Naive thymus-derived CD8-positive, alpha-beta T cell (primary cell): ENCODE results near the gene NUB1. TPM values are rescaled to one million over a fixed set of nuclear protein-coding genes. Genes with fewer than 3 reads are reported as not detected.

Experiments
- ATAC-seq, 2 donors: fragments of 150-1000 bp; cut with Tn5 transposase in 1 of 2; sonication (Bioruptor Pico), chemical (Tn5 transposase) in 1 of 2; 1 replicate in 1 of 2; 2 replicates in 1 of 2; pipeline ENCODE4 v1.10.0; 2021; ENCODE audit warnings: mild to moderate bottlenecking in 2 of 2, moderate library complexity in 2 of 2
- POLR2A ChIA-PET: fragments of 350-600 bp; sonication (Branson Sonifier 250); formaldehyde crosslinking; loops from one replicate; lab custom pipeline; 2021; ENCODE audit warnings: antibody characterized with exemption; lab: Charles Lee
- DNase-seq, 10 donors: peaks; one replicate each; pipeline versions ENCODE4 v3.0.0 to v3.0.0-alpha.2; 2020 to 2022
- H3K27ac Mint-ChIP-seq, 10 donors: one replicate each; pipeline ENCODE4 v1.8.0; 2020 to 2022; ENCODE audit warnings: mild to moderate bottlenecking in 10 of 10, mixed read lengths in 10 of 10, moderate library complexity in 4 of 10, inconsistent platforms in 1 of 10
- H3K27me3 Mint-ChIP-seq, 5 donors: one replicate each; pipeline ENCODE4 v1.8.0; 2021 to 2022; ENCODE audit warnings: mixed read lengths in 5 of 5
- H3K36me3 Mint-ChIP-seq, 3 donors: one replicate each; pipeline ENCODE4 v1.8.0; 2020 to 2022; ENCODE audit warnings: mixed read lengths in 3 of 3, mild to moderate bottlenecking in 2 of 3, inconsistent platforms in 1 of 3
- H3K4me1 Mint-ChIP-seq, 4 donors: one replicate each; pipeline ENCODE4 v1.8.0; 2021 to 2022; ENCODE audit warnings: mixed read lengths in 4 of 4
- H3K4me3 Mint-ChIP-seq, 10 donors: one replicate each; pipeline ENCODE4 v1.8.0; 2020 to 2022; ENCODE audit warnings: mild to moderate bottlenecking in 10 of 10, mixed read lengths in 10 of 10, moderate library complexity in 6 of 10, inconsistent platforms in 1 of 10
- H3K9me3 Mint-ChIP-seq, 9 donors: one replicate each; pipeline ENCODE4 v1.8.0; 2020 to 2022; ENCODE audit warnings: mixed read lengths in 9 of 9, mild to moderate bottlenecking in 3 of 9, inconsistent platforms in 1 of 9, moderate library complexity in 1 of 9
- polyA plus RNA-seq, 3 donors: library from polyadenylated mRNA; unstranded; fragments of 300-500 nt; fragmentation: Illumina TruSeq; gene quantifications; one replicate each; pipeline ENCODE4 v1.2.3, GENCODE V29; 2021
- total RNA-seq, 8 experiments: library from RNA in 2 of 8; stranded (reverse) in 2 of 8; gene quantifications; one replicate each; pipeline ENCODE4 v1.2.3 and lab custom pipeline; 2021 to 2026

NUB1 gene
- total and polyA plus RNA-seq, 5 experiments from 2014 or later: 66.1 to 109 (median 70.7) TPM

DNA sequence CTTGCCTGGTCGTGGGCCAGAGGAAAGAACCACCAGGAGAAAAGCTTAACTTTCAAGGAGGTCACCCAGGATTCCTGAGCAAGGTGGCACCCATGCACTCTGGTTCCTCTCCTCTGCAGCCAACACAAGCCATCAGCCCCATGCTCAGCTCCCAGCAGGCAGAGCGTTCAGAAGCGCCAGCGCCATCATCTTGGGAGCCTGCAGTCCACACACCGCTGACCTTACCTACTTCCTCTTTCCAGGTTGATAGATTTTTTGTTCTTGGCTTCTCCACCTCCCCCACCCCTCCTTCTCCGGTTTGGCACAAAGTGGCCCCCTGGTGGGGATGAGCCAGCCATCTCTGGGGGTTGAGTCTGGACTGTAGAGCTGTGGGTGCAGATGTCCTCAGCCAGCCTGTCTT, 69.9 kb downstream of the NUB1 start:
- POLR2A ChIA-PET: interaction anchor here (1.2 to 2.5 kb wide), 3 partner anchors 12 to 32 kb away, joined by 3 to 11 read pairs (median 3); partner anchors contain the start of gene CRYGN

DNA sequence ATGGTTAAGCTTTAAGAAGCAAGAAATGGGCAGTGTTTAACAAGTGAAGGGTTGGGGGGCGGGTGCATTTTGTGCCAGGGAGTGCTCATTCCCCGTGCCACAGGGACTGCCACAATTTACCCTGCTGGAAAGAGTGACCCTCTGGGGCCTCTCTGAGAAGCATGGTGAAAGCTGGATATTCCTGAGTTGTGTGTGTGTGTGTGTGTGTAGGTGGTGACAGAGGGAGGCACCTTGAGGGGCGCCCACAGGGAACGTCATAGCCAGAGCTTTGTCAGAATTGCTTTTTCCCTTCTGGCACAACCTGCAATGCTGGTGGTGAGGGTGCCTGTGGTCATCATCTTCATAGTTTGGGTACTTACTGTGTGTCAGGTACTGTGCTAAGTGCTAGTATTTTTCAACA, 70.7 kb downstream of the NUB1 start:
- POLR2A ChIA-PET: interaction anchor here (1.5 kb wide), 1 partner anchor 28 kb away, joined by 3 read pairs; the partner anchor contains the start of gene CRYGN
- H3K4me1 Mint-ChIP-seq: peaks cover 9 to 31% (median 22%) of the 10 kb centered on the region in 4 donors
- DNase-seq (no peak), ATAC-seq (no peak)
- no peak overlapping the region for H3K4me3 Mint-ChIP-seq
- peak overlapping the region in 2 of 10 donors; percentile 82 to 88 for H3K27ac Mint-ChIP-seq
- peaks cover 0 to 2% (median 0%) of the 10 kb centered on the region in 3 donors for H3K36me3 Mint-ChIP-seq
- H3K27me3 Mint-ChIP-seq: peaks cover 6 to 29% (median 24%) of the 10 kb centered on the region in 5 donors
- H3K9me3 Mint-ChIP-seq: peaks cover 0 to 1% (median 0%) of the 10 kb centered on the region in 9 donors

More for the DNA sequence above, 69.9 kb downstream of the NUB1 start:
- ATAC-seq (no peak), DNase-seq (no peak)
- Mint-ChIP-seq H3K9me3 (no peaks in the 10 kb centered on the region), H3K27ac (peak overlapping the region in 6 of 10 donors; percentile 16 to 88 (median 32)), H3K27me3 (peaks cover 6 to 29% (median 24%) of the 10 kb centered on the region in 5 donors), H3K36me3 (peaks cover 0 to 2% (median 0%) of the 10 kb centered on the region in 3 donors), H3K4me1 (peaks cover 9 to 31% (median 23%) of the 10 kb centered on the region in 4 donors), H3K4me3 (peak overlapping the region in 7 of 10 donors; percentile 4 to 78 (median 22))

DNA sequence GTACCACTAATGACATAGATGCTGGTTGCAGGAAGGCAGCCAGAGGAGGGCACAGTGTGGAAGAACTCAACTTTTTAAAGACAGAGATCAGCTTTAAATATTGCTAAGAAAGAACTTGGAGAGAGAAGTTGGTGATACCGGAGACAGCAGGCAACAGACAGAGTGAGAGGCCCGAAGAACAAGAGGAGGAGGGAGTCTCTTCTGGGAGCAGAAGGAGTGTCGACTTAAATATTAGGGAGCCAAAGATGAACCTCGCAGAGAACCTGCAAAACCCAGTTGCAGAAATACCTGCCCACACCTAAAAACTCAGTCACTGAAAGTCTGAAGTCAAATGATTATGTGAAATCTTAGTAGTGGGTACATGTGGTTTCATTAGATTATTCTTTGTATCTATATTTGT, 71.6 kb downstream of the NUB1 start:
- ATAC-seq (no peak), DNase-seq (no peak)
- H3K4me1 Mint-ChIP-seq: peaks cover 9 to 31% (median 21%) of the 10 kb centered on the region in 4 donors
- H3K27me3 Mint-ChIP-seq: peaks cover 6 to 29% (median 25%) of the 10 kb centered on the region in 5 donors
- peak overlapping the region in 2 of 10 donors; percentile 1 to 5 for H3K27ac Mint-ChIP-seq
- POLR2A ChIA-PET: interaction anchor here (1.5 kb wide), 1 partner anchor 27 kb away, joined by 3 read pairs; the partner anchor contains the start of gene CRYGN
- H3K36me3 Mint-ChIP-seq: peaks cover 0 to 3% (median 2%) of the 10 kb centered on the region in 3 donors
- no peak overlapping the region for H3K4me3 Mint-ChIP-seq
- peaks cover 0 to 7% (median 3%) of the 10 kb centered on the region in 9 donors for H3K9me3 Mint-ChIP-seq

DNA sequence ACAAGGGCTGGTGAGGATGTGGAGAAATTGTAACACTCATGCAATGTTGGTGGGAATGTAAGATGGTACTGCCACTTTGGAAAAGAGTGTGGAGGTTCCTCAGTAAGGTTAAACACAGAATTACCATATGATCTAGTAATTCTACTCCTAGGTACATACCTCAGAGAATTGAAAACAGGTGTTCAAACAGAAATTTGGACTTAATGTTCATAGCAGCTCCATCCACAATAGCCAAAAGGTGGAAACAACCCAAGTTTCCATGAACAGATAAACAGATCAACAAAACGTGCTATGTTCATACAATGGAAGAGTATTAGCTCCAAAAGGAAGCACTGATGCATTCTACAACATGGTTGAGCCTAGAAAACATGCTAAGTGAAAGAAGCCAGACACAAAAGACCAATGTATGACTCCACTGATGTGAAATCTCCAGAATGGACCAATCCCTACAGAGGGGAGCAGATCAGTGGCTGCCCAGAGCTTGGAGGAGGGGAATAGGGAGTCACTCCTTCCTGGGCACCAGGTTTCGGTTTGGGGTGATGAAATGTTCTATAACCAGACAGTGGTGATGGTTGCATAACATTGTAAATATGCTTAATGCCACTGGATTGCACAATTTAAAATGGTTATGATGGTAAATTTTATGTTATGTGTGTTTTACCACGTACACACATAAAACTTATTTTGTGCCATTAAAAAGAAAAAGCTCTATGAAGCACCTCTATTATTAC, 73.9 kb downstream of the NUB1 start:
- Mint-ChIP-seq H3K27me3 (peaks cover 6 to 27% (median 18%) of the 10 kb centered on the region in 5 donors), H3K4me1 (peaks cover 6 to 19% (median 13%) of the 10 kb centered on the region in 4 donors), H3K27ac (no peak overlapping the region), H3K4me3 (no peak overlapping the region), H3K9me3 (peaks cover 0 to 13% (median 4%) of the 10 kb centered on the region in 9 donors), H3K36me3 (peaks cover 2 to 8% (median 5%) of the 10 kb centered on the region in 3 donors)
- DNase-seq (no peak), ATAC-seq (no peak)
- POLR2A ChIA-PET: no interaction called here

DNA sequence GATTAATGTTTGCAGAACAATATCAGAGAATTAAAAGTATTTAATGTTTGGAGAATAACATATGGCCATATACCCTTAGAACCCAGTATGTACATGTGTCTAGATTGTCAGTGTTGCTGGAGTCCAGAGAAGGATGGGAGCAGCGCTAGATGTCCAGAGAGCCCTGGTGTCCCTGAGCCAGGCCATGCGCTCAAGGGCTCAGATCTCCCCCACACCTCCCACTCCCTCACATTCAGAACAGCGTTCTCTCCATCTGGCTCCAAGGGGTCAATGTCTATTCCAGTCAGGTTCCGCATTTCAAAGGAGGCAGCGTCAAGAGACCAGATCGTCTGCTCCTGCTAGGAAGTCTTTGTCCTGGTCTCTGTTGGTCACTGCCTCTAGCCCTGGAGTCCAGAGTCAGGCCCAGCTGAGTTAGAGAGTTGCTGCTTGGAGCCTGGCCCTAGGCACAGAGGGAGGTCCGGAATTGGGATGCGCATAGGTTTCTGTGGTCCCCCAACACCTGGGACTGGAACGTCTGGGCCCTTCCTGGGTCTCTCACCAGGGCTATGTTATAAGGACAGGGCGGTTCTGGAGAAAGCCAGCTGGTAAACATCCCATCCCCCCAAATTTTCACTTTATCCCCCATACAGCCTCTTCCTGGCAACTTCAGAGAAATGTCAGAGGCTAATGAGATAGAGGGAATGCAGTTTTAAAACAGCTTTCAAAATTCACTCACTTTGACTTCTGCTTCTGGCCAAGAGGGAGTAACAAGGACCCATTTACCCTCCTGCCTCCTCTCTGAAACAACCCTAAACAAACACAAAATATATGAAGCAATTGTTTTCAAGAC, 74.7 kb downstream of the NUB1 start:
- ATAC-seq: no peak

DNA sequence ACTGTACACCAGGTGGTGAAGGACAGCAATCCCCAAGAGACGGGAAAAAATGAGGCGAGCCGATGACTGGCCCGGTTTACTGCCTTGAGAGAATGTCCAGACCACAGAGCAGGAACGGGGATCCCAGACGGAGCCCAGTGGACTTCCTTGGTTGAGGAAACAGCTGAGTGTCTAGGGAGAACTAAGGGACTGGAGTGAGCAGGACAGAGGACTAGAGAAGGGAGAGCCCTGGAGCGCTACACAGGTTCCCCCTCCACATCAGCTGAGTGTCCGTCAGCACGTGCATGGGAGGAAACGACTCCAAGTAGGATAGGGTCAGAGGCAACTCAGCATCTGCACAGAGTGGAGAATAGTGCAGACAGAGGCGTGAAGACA, 75.3 kb downstream of the NUB1 start:
- DNase-seq: no peak
- peaks cover 0 to 7% (median 5%) of the 10 kb centered on the region in 4 donors for H3K4me1 Mint-ChIP-seq
- no peak for ATAC-seq
- H3K4me3 Mint-ChIP-seq: no peak overlapping the region
- peaks cover 0 to 10% (median 7%) of the 10 kb centered on the region in 3 donors for H3K36me3 Mint-ChIP-seq
- peak overlapping the region in 1 of 10 donors; percentile 51 for H3K27ac Mint-ChIP-seq
- POLR2A ChIA-PET: no interaction called here
- peaks cover 0 to 13% (median 4%) of the 10 kb centered on the region in 9 donors for H3K9me3 Mint-ChIP-seq
- H3K27me3 Mint-ChIP-seq: peaks cover 0 to 13% (median 6%) of the 10 kb centered on the region in 5 donors

More for the DNA sequence above, 74.7 kb downstream of the NUB1 start:
- Mint-ChIP-seq H3K4me1 (peaks cover 4 to 11% (median 6%) of the 10 kb centered on the region in 4 donors), H3K9me3 (peaks cover 0 to 13% (median 4%) of the 10 kb centered on the region in 9 donors), H3K36me3 (peaks cover 0 to 8% (median 7%) of the 10 kb centered on the region in 3 donors), H3K27me3 (peaks cover 0 to 19% (median 11%) of the 10 kb centered on the region in 5 donors), H3K4me3 (no peak overlapping the region), H3K27ac (peak overlapping the region in 1 of 10 donors; percentile 51)
- POLR2A ChIA-PET: interaction anchor here (0.6 kb wide), 1 partner anchor 15 kb away, joined by 3 read pairs; no protein-coding TSS in a partner anchor
- no peak for DNase-seq

DNA sequence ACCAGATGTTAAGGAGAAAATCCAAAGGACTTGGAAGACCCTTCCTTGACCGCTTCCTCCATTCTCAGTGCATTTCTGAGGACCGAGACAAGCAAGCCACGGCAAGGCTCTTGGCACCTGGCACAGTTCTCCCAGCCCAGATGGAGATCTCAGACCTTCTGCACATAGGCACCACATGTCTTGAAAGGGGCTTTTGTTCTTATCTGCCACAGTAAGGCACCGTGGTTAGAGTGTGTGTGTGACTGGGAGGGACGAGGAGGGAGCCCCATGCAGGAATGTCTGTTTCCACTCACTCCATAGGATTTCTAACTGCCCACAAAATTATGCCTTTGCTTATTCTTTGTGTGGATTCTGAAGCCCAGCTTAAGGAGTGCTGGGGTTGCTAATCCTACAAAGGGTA, 78.5 kb downstream of the NUB1 start:
- Mint-ChIP-seq H3K4me3 (no peak overlapping the region), H3K9me3 (peaks cover 0 to 17% (median 4%) of the 10 kb centered on the region in 9 donors), H3K4me1 (peaks cover 0 to 4% (median under 1%) of the 10 kb centered on the region in 4 donors), H3K36me3 (peaks cover 0 to 12% (median 7%) of the 10 kb centered on the region in 3 donors), H3K27me3 (peaks cover 0 to 1% (median 0%) of the 10 kb centered on the region in 5 donors), H3K27ac (no peak overlapping the region)
- POLR2A ChIA-PET: interaction anchor here (1.5 kb wide), 1 partner anchor 10 kb away, joined by 6 read pairs; no protein-coding TSS in a partner anchor
- no peak for ATAC-seq
- DNase-seq: no peak

DNA sequence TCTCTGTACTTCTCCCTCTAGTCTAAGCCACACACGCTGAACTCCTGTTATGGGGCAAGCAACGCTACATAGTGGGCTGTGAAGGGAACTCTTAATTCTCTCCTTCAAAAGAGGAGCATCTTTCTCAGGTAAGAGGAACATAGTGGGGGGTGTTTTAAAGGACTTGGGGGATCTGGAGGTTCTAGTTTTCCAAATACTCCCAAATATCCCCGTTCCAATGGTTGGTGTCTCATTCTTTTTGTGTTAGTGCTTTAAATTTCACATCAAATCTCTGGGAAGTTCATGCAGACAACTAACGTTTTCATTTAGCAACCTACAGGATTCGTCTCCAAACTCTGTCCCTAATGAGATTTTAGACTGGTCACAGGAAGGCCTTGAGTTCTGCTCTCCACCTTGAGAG, 80.6 kb downstream of the NUB1 start:
- Mint-ChIP-seq H3K27ac (no peak overlapping the region), H3K4me1 (peaks cover 1 to 14% (median 5%) of the 10 kb centered on the region in 4 donors), H3K36me3 (peaks cover 0 to 12% (median 7%) of the 10 kb centered on the region in 3 donors), H3K4me3 (no peak overlapping the region), H3K9me3 (peaks cover 0 to 17% (median 4%) of the 10 kb centered on the region in 9 donors), H3K27me3 (peaks cover 0 to 1% (median 0%) of the 10 kb centered on the region in 5 donors)
- DNase-seq (no peak), ATAC-seq (no peak)
- POLR2A ChIA-PET: interaction anchor here (1.3 kb wide), 1 partner anchor 14 kb away, joined by 3 read pairs; no protein-coding TSS in a partner anchor

DNA sequence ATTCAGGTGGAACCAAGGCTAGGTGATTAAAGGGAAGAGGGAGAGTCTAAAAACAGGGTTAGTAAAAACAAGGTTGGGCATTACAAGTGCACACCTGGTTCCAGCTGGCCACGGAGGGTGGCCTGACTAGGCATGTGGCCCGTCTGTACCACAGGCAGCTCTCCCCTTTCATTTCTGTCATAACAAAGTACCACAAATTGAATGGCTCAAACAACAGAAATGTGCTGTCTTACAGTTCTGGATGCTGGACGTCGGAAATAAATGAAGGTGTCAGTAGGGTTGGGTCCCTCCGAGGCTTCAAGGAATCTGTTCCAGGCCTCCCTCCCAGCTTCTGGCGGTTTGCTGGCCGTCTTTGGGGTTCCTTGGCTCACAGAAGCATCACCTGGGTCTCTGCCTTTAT, 81.6 kb downstream of the NUB1 start:
- Mint-ChIP-seq H3K4me3 (no peak overlapping the region), H3K4me1 (peaks cover 8 to 23% (median 12%) of the 10 kb centered on the region in 4 donors), H3K27me3 (no peaks in the 10 kb centered on the region), H3K36me3 (peaks cover 0 to 9% (median 7%) of the 10 kb centered on the region in 3 donors), H3K27ac (peak overlapping the region in 2 of 10 donors; percentile 31 to 60), H3K9me3 (peaks cover 0 to 10% (median 1%) of the 10 kb centered on the region in 9 donors)
- POLR2A ChIA-PET: interaction anchor here (0.5 to 0.9 kb wide), 3 partner anchors 17 to 331 kb away, joined by 3 to 4 read pairs (median 3); partner anchors contain the start of gene CRYGN
- ATAC-seq (no peak), DNase-seq (no peak)

DNA sequence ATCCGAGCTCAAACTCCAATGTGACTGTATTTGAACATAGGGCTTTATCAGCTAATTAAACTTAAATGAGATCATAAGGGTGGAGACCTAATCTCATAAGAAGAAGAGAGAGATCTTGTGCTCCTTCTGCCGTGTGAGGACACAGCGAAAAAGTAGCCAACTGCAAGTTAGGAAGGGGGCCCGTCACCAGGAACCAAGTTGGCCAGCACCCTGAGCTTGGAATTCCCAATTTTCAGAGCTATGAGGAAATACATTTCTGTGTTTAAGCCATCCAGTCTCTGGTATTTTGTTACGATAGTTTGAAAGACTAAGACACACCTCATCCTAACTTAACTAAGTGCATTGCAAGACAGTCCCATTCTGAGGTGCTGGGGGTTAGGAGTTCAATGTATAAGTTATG, 82.3 kb downstream of the NUB1 start:
- H3K4me3 Mint-ChIP-seq: no peak overlapping the region

DNA sequence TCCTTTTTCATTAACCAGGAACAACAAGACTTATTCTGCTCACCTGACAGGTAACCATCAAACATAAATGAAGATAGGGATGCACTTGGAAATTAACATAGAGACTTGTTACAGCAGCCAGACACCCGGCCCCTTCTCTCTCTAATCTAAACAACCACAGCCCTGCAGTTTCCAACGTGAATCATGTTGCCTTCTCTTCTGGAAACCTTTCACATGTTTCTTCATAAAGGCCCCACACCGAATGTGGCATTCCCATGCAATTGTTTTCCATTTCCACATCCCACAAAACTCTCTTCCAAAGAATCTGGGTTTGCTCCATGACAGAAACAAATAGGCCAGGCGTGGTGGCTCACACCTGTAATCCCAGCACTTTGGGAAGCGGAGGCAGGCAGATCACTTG, 83.2 kb downstream of the NUB1 start:
- no peak overlapping the region for H3K4me3 Mint-ChIP-seq
- H3K27ac Mint-ChIP-seq: peak overlapping the region in 2 of 10 donors; percentile 9 to 68
- ATAC-seq (no peak), DNase-seq (no peak)
- POLR2A ChIA-PET: no interaction called here
- H3K9me3 Mint-ChIP-seq: peaks cover 0 to 8% (median 0%) of the 10 kb centered on the region in 9 donors
- peaks cover 0 to 7% (median 7%) of the 10 kb centered on the region in 3 donors for H3K36me3 Mint-ChIP-seq
- H3K27me3 Mint-ChIP-seq: no peaks in the 10 kb centered on the region
- H3K4me1 Mint-ChIP-seq: peaks cover 17 to 38% (median 26%) of the 10 kb centered on the region in 4 donors

More for the DNA sequence above, 82.3 kb downstream of the NUB1 start:
- ATAC-seq (no peak), DNase-seq (no peak)
- Mint-ChIP-seq H3K4me1 (peaks cover 13 to 30% (median 19%) of the 10 kb centered on the region in 4 donors), H3K27ac (peak overlapping the region in 1 of 10 donors; percentile 31), H3K36me3 (peaks cover 0 to 7% (median 7%) of the 10 kb centered on the region in 3 donors), H3K9me3 (peaks cover 0 to 8% (median 0%) of the 10 kb centered on the region in 9 donors), H3K27me3 (no peaks in the 10 kb centered on the region)
- POLR2A ChIA-PET: interaction anchor here (0.6 kb wide), 1 partner anchor 34 kb away, joined by 3 read pairs; no protein-coding TSS in a partner anchor
